A549 (cell line): ENCODE data around the gene ATP2B3. TPM values are rescaled to one million over a fixed set of nuclear protein-coding genes. Genes with fewer than 3 reads are reported as not detected.

Experiments used
- ATAC-seq, 2 experiments: fragments of 200-7000 bp in 1 of 2; fragments of >200 bp in 1 of 2; cut with Nextera tagmentation in 1 of 2; cut with Tn5 transposase in 1 of 2; 3 replicates each; pipeline versions ENCODE4 v1.8.0 to v1.9.1; 2018 to 2020; ENCODE audit warnings: mild to moderate bottlenecking in 1 of 2, moderate library complexity in 1 of 2
- CTCF ChIA-PET: fragments of 300-600 bp; sonication (Branson Sonifier 250); formaldehyde crosslinking; extraction: SDS; loops from one replicate; lab custom pipeline; 2021; ENCODE audit warnings: antibody characterized with exemption, inconsistent platforms; lab: Yijun Ruan, JAX
- POLR2A ChIA-PET: fragments of 350-600 bp; formaldehyde crosslinking; extraction: SDS; loops from one replicate; lab custom pipeline; 2021; ENCODE audit warnings: antibody characterized with exemption, inconsistent platforms; lab: Yijun Ruan, JAX
- DNase-seq, 2 experiments: peaks; one replicate each; pipeline versions ENCODE4 v3.0.0 to v3.0.0-alpha.2; 2011 to 2016; ENCODE audit warnings: low read depth in 1 of 2, low spot score in 1 of 2
- FAIRE-seq: peaks from 2 replicates; lab custom pipeline; 2011; peaks lifted over from hg19 to GRCh38; lab: Jason Lieb, UNC
- H3K27ac ChIP-seq, 2 experiments: fragments of >200 bp; sonication (Bioruptor Twin); formaldehyde crosslinking; 3 replicates each; pipeline ENCODE4 v1.5.1; 2016 to 2017
- H3K4me1 ChIP-seq: fragments of >200 bp; sonication (Bioruptor Twin); formaldehyde crosslinking; 3 replicates; pipeline ENCODE4 v1.6.1; 2016
- H3K4me2 ChIP-seq: fragments of >200 bp; sonication (Bioruptor Twin); formaldehyde crosslinking; 3 replicates; pipeline ENCODE4 v1.6.1; 2016
- H3K4me3 ChIP-seq: fragments of >200 bp; sonication (Bioruptor Twin); formaldehyde crosslinking; 3 replicates; pipeline ENCODE4 v1.5.1; 2016
- H3K9me3 ChIP-seq: fragments of >200 bp; sonication (Bioruptor Twin); formaldehyde crosslinking; 3 replicates; pipeline ENCODE4 v1.6.1; 2016
- ATOH8 ChIP-seq: fragments of 250-450 bp; sonication (Bioruptor Pico); IDR thresholded peaks from 2 replicates; pipeline ENCODE4 v1.5.0; 2020; ENCODE audit warnings: low read depth, mild to moderate bottlenecking, moderate library complexity
- CBX8 ChIP-seq: fragments of 200-600 bp; sonication (generic); IDR thresholded peaks from 2 replicates; pipeline ENCODE4 v1.6.1; 2016
- CEBPB ChIP-seq, 2 experiments: fragments of >200 bp in 1 of 2; sonication (Bioruptor Twin) in 1 of 2; formaldehyde crosslinking in 1 of 2; IDR thresholded peaks; 2 replicates each; pipeline ENCODE4 v1.6.1; 2012 to 2016
- E2F6 ChIP-seq: IDR thresholded peaks from 2 replicates; pipeline ENCODE4 v1.6.1; 2012; ENCODE audit warnings: low read depth, borderline replicate concordance
- EHF ChIP-seq: fragments of 250-450 bp; sonication (Bioruptor Pico); IDR thresholded peaks from 2 replicates; pipeline ENCODE4 v1.5.0; 2020; ENCODE audit warnings: mild to moderate bottlenecking
- ELK1 ChIP-seq: fragments of 150-350 bp; IDR thresholded peaks from 2 replicates; pipeline ENCODE4 v1.6.1; 2014; ENCODE audit warnings: low read depth, mild to moderate bottlenecking, low read length
- FOSL2 ChIP-seq, 2 experiments: fragments of 450-650 bp in 1 of 2; fragments of >200 bp in 1 of 2; sonication (Bioruptor Twin) in 1 of 2; formaldehyde crosslinking; IDR thresholded peaks; 2 replicates each; pipeline versions ENCODE4 v1.5.0 to v1.6.1; 2016 to 2020; ENCODE audit warnings: mild to moderate bottlenecking in 1 of 2, moderate library complexity in 1 of 2
- GATA3 ChIP-seq: IDR thresholded peaks from 2 replicates; pipeline ENCODE4 v1.6.1; 2012; ENCODE audit warnings: borderline replicate concordance
- HEYL ChIP-seq: fragments of 250-450 bp; sonication (Bioruptor Pico); IDR thresholded peaks from 2 replicates; pipeline ENCODE4 v1.8.0; 2021; ENCODE audit warnings: mild to moderate bottlenecking, moderate library complexity
- HOXB5 ChIP-seq: fragments of 250-450 bp; sonication (Bioruptor Pico); IDR thresholded peaks from 2 replicates; pipeline ENCODE4 v1.5.0; 2020; ENCODE audit warnings: mild to moderate bottlenecking, moderate library complexity
- MAFK ChIP-seq: fragments of 450-650 bp; IDR thresholded peaks from 2 replicates; pipeline ENCODE4 v1.6.1; 2014; ENCODE audit not compliant: partially characterized antibody
- MAX ChIP-seq: IDR thresholded peaks from 2 replicates; pipeline ENCODE4 v1.6.1; 2012
- MAZ ChIP-seq: fragments of 150-350 bp; IDR thresholded peaks from 2 replicates; pipeline ENCODE4 v1.6.1; 2014; ENCODE audit warnings: antibody characterized with exemption, low read depth, low read length, borderline replicate concordance
- NR3C1 ChIP-seq: fragments of >200 bp; sonication (Bioruptor Twin); formaldehyde crosslinking; IDR thresholded peaks from 3 replicates; pipeline ENCODE4 v1.6.1; 2017
- RARB ChIP-seq: fragments of 250-450 bp; sonication (Bioruptor Pico); IDR thresholded peaks from 2 replicates; pipeline ENCODE4 v1.8.0; 2021; ENCODE audit warnings: mild to moderate bottlenecking, moderate library complexity
- RFX5 ChIP-seq: fragments of 450-650 bp; IDR thresholded peaks from 2 replicates; pipeline ENCODE4 v1.7.1; 2014; ENCODE audit warnings: antibody characterized with exemption, mild to moderate bottlenecking, moderate library complexity
- RNF2 ChIP-seq: fragments of 200-600 bp; sonication (generic); IDR thresholded peaks from 2 replicates; pipeline ENCODE4 v1.6.1; 2016; ENCODE audit warnings: low read depth, mild to moderate bottlenecking, antibody characterized with exemption, moderate library complexity, borderline replicate concordance
- SMC3 ChIP-seq: fragments of >200 bp; sonication (Bioruptor Twin); formaldehyde crosslinking; IDR thresholded peaks from 3 replicates; pipeline ENCODE4 v1.6.1; 2018; ENCODE audit warnings: inconsistent platforms
- TFCP2L1 ChIP-seq: fragments of 250-450 bp; sonication (Bioruptor Pico); IDR thresholded peaks from 2 replicates; pipeline ENCODE4 v1.5.0; 2021; ENCODE audit warnings: mild to moderate bottlenecking
- WGBS: methylation state at CpG from one replicate; pipeline ENCODE4 v1.1.6; 2017; ENCODE audit errors: missing lambda C conversion rate; 5-methylcytosine and 5-hydroxymethylcytosine counted together
- polyA plus RNA-seq, 4 experiments: library from polyadenylated mRNA; depleted of rRNA in 3 of 4; stranded (reverse); fragments of >200 nt; fragmentation: RNase III in 1 of 4; extraction: RNeasy Plus Mini Kit Qiagen cat#74134 plus additional on column Dnase treatment in 1 of 4; gene quantifications; 2 replicates in 3 of 4; 3 replicates in 1 of 4; pipeline ENCODE4 v1.2.3, GENCODE V29; 2011 to 2017

Gene ATP2B3
- polyA plus RNA-seq, 2 of the 4 experiments (the other 2 are of a cell fraction) = 0.13 to 0.30 TPM

GRCh38 chrX:153587342-153587741 is 69.9 kb downstream of the ATP2B3 start:
- no peak for FAIRE-seq
- Histone ChIP-seq H3K4me2 (no peak overlapping the region), H3K27ac (no peak overlapping the region), H3K4me3 (no peak overlapping the region), H3K9me3 (no peaks in the 10 kb centered on the region), H3K4me1 (no peaks in the 10 kb centered on the region)
- DNase-seq = no peak
- ChIA-PET CTCF (interaction anchor here (1.2 to 1.3 kb wide), 2 partner anchors 22 to 33 kb away, joined by 3 to 4 read pairs; no protein-coding TSS in a partner anchor), POLR2A (no interaction called here)
- TF ChIP-seq HEYL (CRISPR knock-in tag) (no peak), ELK1 (no peak), FOSL2 (IDR thresholded peaks at IDR 0.05) (no peak), FOSL2 (CRISPR knock-in tag; IDR thresholded peaks at IDR 0.05) (no peak), MAFK (no peak), MAX (no peak), E2F6 (no peak)
- 95% methylated on average over 10 of the region's 10 CpGs for WGBS
- no peak for ATAC-seq

- 86% methylated on average over 17 of the region's 18 CpGs for WGBS
- H3K27ac ChIP-seq = no peak overlapping the region
- H3K4me1 ChIP-seq = no peaks in the 10 kb centered on the region
- TF ChIP-seq RARB (CRISPR knock-in tag) (no peak), MAX (no peak), RFX5 (no peak), NR3C1 (no peak), MAZ (no peak), HOXB5 (CRISPR knock-in tag) (no peak), CEBPB (IDR thresholded peaks at IDR 0.05) (no peak), GATA3 (no peak), EHF (CRISPR knock-in tag) (no peak), TFCP2L1 (CRISPR knock-in tag) (no peak), RNF2 (no peak), ATOH8 (CRISPR knock-in tag) (no peak)
- TF ChIP-seq, all 56 proteins: peak for 0
- no peak overlapping the region for H3K4me3 ChIP-seq
- ChIA-PET POLR2A (no interaction called here), CTCF (no interaction called here)
- ATAC-seq = no peak
- H3K9me3 ChIP-seq = no peaks in the 10 kb centered on the region
- no peak overlapping the region for H3K4me2 ChIP-seq
- no peak for DNase-seq
- FAIRE-seq = no peak
Measured at GRCh38 chrX:153588021-153588781, 70.8 kb downstream of the ATP2B3 start.

- H3K4me3 ChIP-seq = no peak overlapping the region
- no peak overlapping the region for H3K27ac ChIP-seq
- no peaks in the 10 kb centered on the region for H3K4me1 ChIP-seq
- DNase-seq (no peak), FAIRE-seq (no peak), ATAC-seq (no peak; a peak in 1 of 6 replicates)
- POLR2A ChIA-PET = no interaction called here
- 90% methylated on average over 6 of the region's 29 CpGs for WGBS
- H3K9me3 ChIP-seq = no peaks in the 10 kb centered on the region
- H3K4me2 ChIP-seq = no peak overlapping the region
- CTCF ChIA-PET = interaction anchor here (0.6 kb wide), 1 partner anchor 36 kb away, joined by 3 read pairs; no protein-coding TSS in a partner anchor
- TF ChIP-seq GATA3 = no peak
- TF ChIP-seq SMC3 = no peak
- no peak for TF ChIP-seq CBX8
- no peak for TF ChIP-seq FOSL2 (IDR thresholded peaks at IDR 0.05)
- no peak for TF ChIP-seq FOSL2 (CRISPR knock-in tag; IDR thresholded peaks at IDR 0.05)
Measured at GRCh38 chrX:153588782-153589446, 71.5 kb downstream of the ATP2B3 start.
